Osteocyte (in vitro differentiated cells): ENCODE measurements around the gene ACLY. TPM values are rescaled to one million over a fixed set of nuclear protein-coding genes. Genes with fewer than 3 reads are reported as not detected.
"Not testable (repeated sequence)": the region's sequence is repeated elsewhere in the genome, so short reads cannot be mapped to it uniquely, and the experiment has no call there.

Experiments used
- DNase-seq: peaks from one replicate; pipeline ENCODE4 v3.0.0; 2021; ENCODE audit warnings: mixed read lengths; ENCODE audit not compliant: unreplicated experiment; ENCODE audit errors: extremely low spot score
- H3K27ac Mint-ChIP-seq: one replicate; pipeline ENCODE4 v1.8.0; 2021; ENCODE audit warnings: mild to moderate bottlenecking, mixed read lengths; ENCODE audit not compliant: unreplicated experiment
- H3K27me3 Mint-ChIP-seq: one replicate; pipeline ENCODE4 v1.8.0; 2021; ENCODE audit warnings: mixed read lengths; ENCODE audit not compliant: unreplicated experiment
- H3K36me3 Mint-ChIP-seq: one replicate; pipeline ENCODE4 v1.8.0; 2021; ENCODE audit warnings: mixed read lengths; ENCODE audit not compliant: unreplicated experiment
- H3K4me1 Mint-ChIP-seq: one replicate; pipeline ENCODE4 v1.8.0; 2021; ENCODE audit warnings: mixed read lengths; ENCODE audit not compliant: unreplicated experiment
- H3K4me3 Mint-ChIP-seq: one replicate; pipeline ENCODE4 v1.8.0; 2021; ENCODE audit warnings: mild to moderate bottlenecking, moderate library complexity, mixed read lengths; ENCODE audit not compliant: unreplicated experiment
- H3K9me3 Mint-ChIP-seq: one replicate; pipeline ENCODE4 v1.8.0; 2021; ENCODE audit warnings: mixed read lengths; ENCODE audit not compliant: unreplicated experiment
- CTCF ChIP-seq: fragments of 200-600 bp; sonication (generic); IDR thresholded peaks from 2 replicates; pipeline ENCODE4 v1.5.0; 2021; ENCODE audit warnings: antibody characterized with exemption, mild to moderate bottlenecking, moderate library complexity
- total RNA-seq: library from RNA; stranded (reverse); gene quantifications from 2 replicates; pipeline ENCODE4 v1.2.1, GENCODE V29; 2021

Gene ACLY
- total RNA-seq, 1 donor from 2014 or later, result 141 TPM

DNA sequence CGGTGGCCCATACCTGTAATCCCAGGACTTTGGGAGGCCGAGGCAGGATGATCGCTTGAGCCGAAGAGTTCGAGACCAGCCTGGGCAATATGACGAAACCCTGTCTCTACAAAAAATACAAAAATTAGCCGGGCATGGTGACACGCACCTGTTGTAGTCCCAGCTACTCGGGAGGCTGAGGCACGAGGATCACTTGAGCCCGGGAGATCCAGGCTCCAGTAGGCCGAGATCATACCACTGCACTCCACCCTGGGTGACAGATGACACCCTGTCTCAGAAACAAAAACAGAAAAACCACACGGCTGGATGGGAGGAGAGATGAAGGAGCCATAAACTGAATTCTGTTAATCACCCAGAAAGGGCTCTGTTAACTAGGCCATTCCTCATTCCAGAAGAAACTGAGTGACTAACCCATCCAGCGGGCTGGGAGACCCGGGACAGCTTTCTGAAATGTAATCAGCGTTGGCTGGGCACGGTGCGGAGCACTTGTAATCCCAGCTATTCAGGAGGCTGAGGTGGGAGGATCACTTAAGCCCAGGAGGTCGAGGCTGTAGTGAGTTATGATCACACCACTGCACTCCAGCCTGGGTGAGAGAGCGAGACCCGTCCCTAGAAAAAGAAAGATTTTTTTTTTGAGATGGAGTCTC lies 82.1 kb downstream of the ACLY start:
- peak overlapping the region; percentile 78 for H3K4me3 Mint-ChIP-seq

DNA sequence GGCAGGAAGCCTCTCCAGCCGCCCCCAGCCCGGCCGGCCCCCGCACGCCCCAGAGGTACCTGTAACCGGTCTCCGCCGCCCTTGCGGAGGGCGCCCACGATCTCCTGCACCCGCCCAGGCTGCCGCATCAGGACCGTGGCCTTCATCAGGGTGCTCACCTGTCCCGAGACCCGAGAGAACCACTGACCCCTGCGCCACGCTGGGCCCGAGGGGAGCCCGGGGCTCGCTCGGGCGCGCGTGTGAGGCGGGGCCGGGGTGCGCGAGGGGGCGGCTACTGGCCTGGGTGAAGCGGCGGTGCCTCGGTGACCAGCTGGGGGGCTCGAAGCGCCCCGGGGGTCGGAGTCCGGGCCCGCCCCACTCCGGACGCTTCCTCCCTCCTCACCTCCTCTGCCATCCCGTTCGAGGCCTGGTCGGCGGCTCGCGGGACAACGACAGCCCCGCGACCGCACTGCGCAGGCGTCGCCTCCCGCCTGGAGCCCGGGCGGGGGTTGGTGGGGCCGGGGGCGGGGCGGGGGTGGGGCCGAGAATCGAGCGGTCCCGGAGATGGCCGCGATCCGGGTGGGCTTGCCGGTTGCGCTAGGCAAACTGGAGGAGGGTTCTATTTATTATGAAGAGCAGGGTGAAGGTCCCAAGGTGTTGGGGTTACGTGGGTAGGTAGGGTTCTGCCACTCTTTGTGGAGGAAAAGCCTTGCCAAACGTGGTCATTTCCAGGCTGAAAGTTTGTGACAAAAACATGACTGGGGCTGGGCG lies 82.8 kb downstream of the ACLY start, which contains the start of gene NT5C3B:
Gene NT5C3B, minus strand, starts transcription at position 433 of the 750 bp plus-strand sequence. Its CDS starts 39 bp downstream, at position 394.
- Mint-ChIP-seq H3K36me3 (peaks cover 8% of the 10 kb centered on the region), H3K9me3 (no peaks in the 10 kb centered on the region), H3K4me3 (peak within 1 kb of the TSS; percentile 78), H3K27ac (peak within 1 kb of the TSS; percentile 50), H3K4me1 (peaks cover 15% of the 10 kb centered on the region), H3K27me3 (no peaks in the 10 kb centered on the region)
- TF ChIP-seq CTCF, result no peak
- no peak for DNase-seq

More for the DNA sequence above, 82.1 kb downstream of the ACLY start:
- H3K27ac Mint-ChIP-seq, result peak overlapping the region; percentile 50
- peaks cover 5% of the 10 kb centered on the region for H3K36me3 Mint-ChIP-seq
- TF ChIP-seq CTCF, result no peak
- H3K27me3 Mint-ChIP-seq, result no peaks in the 10 kb centered on the region
- no peak for DNase-seq
- peaks cover 15% of the 10 kb centered on the region for H3K4me1 Mint-ChIP-seq
- no peaks in the 10 kb centered on the region for H3K9me3 Mint-ChIP-seq

GRCh38 chr17:41835214-41835799 lies 83.4 kb downstream of the ACLY start:
- Mint-ChIP-seq H3K36me3 (peaks cover 12% of the 10 kb centered on the region), H3K4me1 (peaks cover 15% of the 10 kb centered on the region), H3K27me3 (no peaks in the 10 kb centered on the region), H3K9me3 (no peaks in the 10 kb centered on the region), H3K4me3 (peak overlapping the region; percentile 78), H3K27ac (no peak overlapping the region)
- no peak for TF ChIP-seq CTCF
- DNase-seq, result no peak

DNA sequence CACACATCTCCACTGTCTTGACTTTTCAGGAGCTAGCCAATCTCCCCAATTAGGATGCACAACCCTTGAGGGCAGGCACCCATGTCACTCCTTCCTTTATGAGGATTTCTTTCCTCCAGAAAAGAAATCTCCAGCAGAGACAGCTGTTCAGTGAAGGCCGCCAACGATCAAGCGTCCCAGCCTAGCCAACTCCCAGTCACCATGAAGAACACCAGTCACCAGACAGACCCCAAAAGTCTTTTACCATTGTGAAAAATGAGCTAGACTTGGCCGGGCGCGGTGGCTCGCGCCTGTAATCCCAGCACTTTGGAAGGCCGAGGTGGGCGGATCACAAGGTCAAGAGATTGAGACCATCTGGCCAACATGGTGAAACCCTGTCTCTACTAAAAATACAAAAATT lies 88.8 kb downstream of the ACLY start:
- not testable (repeated sequence) for H3K27ac Mint-ChIP-seq, H3K4me1 Mint-ChIP-seq, H3K9me3 Mint-ChIP-seq, H3K4me3 Mint-ChIP-seq, H3K27me3 Mint-ChIP-seq, DNase-seq
- peaks cover 24% of the 10 kb centered on the region for H3K36me3 Mint-ChIP-seq

DNA sequence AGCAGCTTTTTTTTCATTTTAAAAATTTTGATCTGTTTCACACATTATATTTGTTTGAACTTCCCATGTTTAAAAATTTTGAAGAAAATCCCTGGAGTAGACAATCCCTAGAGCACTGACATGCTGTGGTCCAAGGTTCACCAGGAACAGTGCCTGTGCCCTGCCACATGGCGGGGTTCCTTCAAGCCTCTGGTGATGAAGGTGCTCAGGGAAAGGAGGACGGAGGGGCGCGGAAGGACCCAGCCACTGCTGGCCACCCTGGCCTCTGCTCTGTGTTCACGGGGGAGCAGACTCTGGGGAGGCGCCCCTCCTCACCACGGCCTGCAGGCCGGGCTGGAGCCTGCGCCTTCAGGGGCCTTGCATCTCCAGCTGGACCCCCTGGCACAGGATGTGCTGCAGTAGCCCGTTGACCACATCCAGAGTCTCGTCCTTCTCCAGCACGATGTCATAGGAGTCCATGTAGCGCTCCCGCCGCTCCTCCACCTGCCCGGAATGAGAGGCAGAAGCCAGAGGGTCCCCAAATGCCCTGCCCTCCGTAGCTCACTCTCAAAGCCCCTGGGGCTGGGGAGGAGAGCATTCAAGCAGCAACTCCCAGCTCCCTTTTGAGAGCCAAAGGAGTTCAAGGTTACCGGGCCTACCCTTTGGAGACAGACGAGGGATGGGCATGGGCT lies 93.4 kb downstream of the ACLY start:
- H3K27ac Mint-ChIP-seq, result no peak overlapping the region
- no peaks in the 10 kb centered on the region for H3K9me3 Mint-ChIP-seq
- H3K27me3 Mint-ChIP-seq, result no peaks in the 10 kb centered on the region
- H3K4me3 Mint-ChIP-seq, result no peak overlapping the region
- H3K4me1 Mint-ChIP-seq, result no peaks in the 10 kb centered on the region
- DNase-seq, result no peak
- no peak for TF ChIP-seq CTCF
- peaks cover 14% of the 10 kb centered on the region for H3K36me3 Mint-ChIP-seq
